IMR-90 (cell line): ENCODE data around the gene ITPKB.
"Not testable (repeated sequence)": the region's sequence is repeated elsewhere in the genome, so short reads cannot be mapped to it uniquely, and the experiment has no call there.

Experiments
- BHLHE40 ChIP-seq: fragments of 150-350 bp; IDR thresholded peaks from 2 replicates; pipeline ENCODE4 v1.6.1; 2016; ENCODE audit warnings: mild to moderate bottlenecking, low read depth, low read length
- CEBPB ChIP-seq: IDR thresholded peaks from 2 replicates; pipeline ENCODE4 v1.6.1; 2012; ENCODE audit warnings: low read depth, low read length, improper control_type of control experiment
- CTCF ChIP-seq: conservative IDR thresholded peaks from 2 replicates; pipeline ENCODE4 v1.5.1; 2012; ENCODE audit warnings: mild to moderate bottlenecking, low read depth, low read length, improper control_type of control experiment
- FOS ChIP-seq: fragments of 150-350 bp; IDR thresholded peaks from 2 replicates; pipeline ENCODE4 v1.6.1; 2016; ENCODE audit warnings: low read depth, low read length
- MAZ ChIP-seq: IDR thresholded peaks from 2 replicates; pipeline ENCODE4 v1.6.1; 2012; ENCODE audit warnings: low read depth, mild to moderate bottlenecking, low read length, improper control_type of control experiment, moderate library complexity, borderline replicate concordance
- MXI1 ChIP-seq: IDR thresholded peaks from 2 replicates; pipeline ENCODE4 v1.6.1; 2012; ENCODE audit warnings: low read depth, mild to moderate bottlenecking, low read length, moderate library complexity, borderline replicate concordance
- POLR2A ChIP-seq: IDR thresholded peaks from 2 replicates; pipeline ENCODE4 v1.6.1; 2012; ENCODE audit warnings: mild to moderate bottlenecking, low read depth, low read length
- RAD21 ChIP-seq: IDR thresholded peaks from 2 replicates; pipeline ENCODE4 v1.6.1; 2012; ENCODE audit warnings: low read length, improper control_type of control experiment
- RFX5 ChIP-seq: IDR thresholded peaks from 2 replicates; pipeline ENCODE4 v1.8.0; 2012; ENCODE audit warnings: low read depth, mild to moderate bottlenecking, low read length, moderate library complexity
- SMC3 ChIP-seq: fragments of 150-350 bp; IDR thresholded peaks from 2 replicates; pipeline ENCODE4 v1.6.1; 2016; ENCODE audit warnings: low read depth, mild to moderate bottlenecking, antibody characterized with exemption, low read length, moderate library complexity
- TF ChIP-seq, protein P1 (sequence below): fragments of 150-350 bp; IDR thresholded peaks from 2 replicates; pipeline ENCODE4 v1.6.1; 2016; ENCODE audit warnings: low read depth, mild to moderate bottlenecking, low read length, moderate library complexity, borderline replicate concordance

- not testable (repeated sequence) for TF ChIP-seq RAD21, POLR2A, CTCF, SMC3, RFX5, MAZ, CEBPB, MXI1, FOS, BHLHE40
- TF ChIP-seq, protein P1, sequence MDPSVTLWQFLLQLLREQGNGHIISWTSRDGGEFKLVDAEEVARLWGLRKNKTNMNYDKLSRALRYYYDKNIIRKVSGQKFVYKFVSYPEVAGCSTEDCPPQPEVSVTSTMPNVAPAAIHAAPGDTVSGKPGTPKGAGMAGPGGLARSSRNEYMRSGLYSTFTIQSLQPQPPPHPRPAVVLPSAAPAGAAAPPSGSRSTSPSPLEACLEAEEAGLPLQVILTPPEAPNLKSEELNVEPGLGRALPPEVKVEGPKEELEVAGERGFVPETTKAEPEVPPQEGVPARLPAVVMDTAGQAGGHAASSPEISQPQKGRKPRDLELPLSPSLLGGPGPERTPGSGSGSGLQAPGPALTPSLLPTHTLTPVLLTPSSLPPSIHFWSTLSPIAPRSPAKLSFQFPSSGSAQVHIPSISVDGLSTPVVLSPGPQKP: not testable (repeated sequence)
These were observed 99.9 kb downstream of the ITPKB start for GRCh38 chr1:226639206-226639605.
